IPS DF 4.7 (cell line): ENCODE data around the gene SCGB1C2.
"Not testable (repeated sequence)": the region's sequence is repeated elsewhere in the genome, so short reads cannot be mapped to it uniquely, and the experiment has no call there.

Source experiments
- DNase-seq: peaks from one replicate; pipeline ENCODE4 v3.0.0-alpha.2; 2013; ENCODE audit warnings: low spot score; ENCODE audit errors: extremely low read depth

SCGB1C2 gene

DNA sequence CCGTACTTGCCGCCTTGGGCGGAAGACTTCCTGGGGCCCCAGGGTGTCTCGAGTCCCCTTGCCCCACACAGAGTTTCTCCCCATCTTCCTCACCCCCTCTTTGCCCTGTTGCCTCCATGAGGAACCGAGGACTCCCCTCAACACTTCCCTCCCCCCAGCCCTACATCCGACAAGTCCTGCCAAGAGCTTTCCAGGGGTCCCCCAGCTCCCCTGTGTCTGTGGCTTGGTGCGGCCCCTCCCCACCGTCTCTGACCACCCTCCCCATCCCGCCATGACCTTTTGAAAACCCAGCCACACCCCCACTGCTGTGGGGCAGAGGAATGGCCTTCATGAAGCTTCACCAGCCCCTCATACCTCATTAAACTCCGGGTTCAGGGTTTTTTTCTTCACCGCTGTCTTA is 11.4 kb downstream of the SCGB1C2 start:
- no peak for DNase-seq

DNA sequence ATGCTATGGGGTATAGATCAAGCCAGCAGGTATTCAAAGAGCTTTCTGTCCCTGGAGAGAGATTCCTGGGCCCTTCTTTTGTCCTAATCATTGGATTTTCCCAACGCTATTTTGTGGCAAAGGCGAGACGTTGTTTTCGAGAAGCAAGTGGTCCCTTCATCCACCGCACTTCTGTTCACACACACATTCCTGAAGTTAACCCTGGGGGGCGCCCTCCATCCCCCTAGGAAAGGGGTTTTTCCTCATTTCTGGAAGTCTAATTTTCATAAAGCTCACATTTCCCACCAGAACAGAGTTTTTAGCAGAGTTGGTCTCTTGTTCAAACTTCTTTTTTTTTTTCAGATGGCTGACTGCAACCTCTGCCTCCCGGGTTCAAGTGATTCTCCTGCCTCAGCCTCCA is 11.9 kb downstream of the SCGB1C2 start:
- DNase-seq, result no peak

GRCh38 chr17:149897-150584 is 12.7 kb downstream of the SCGB1C2 start:
- no peak for DNase-seq

- DNase-seq, result no peak
Measured at GRCh38 chr17:151004-151403, 13.6 kb downstream of the SCGB1C2 start.

DNA sequence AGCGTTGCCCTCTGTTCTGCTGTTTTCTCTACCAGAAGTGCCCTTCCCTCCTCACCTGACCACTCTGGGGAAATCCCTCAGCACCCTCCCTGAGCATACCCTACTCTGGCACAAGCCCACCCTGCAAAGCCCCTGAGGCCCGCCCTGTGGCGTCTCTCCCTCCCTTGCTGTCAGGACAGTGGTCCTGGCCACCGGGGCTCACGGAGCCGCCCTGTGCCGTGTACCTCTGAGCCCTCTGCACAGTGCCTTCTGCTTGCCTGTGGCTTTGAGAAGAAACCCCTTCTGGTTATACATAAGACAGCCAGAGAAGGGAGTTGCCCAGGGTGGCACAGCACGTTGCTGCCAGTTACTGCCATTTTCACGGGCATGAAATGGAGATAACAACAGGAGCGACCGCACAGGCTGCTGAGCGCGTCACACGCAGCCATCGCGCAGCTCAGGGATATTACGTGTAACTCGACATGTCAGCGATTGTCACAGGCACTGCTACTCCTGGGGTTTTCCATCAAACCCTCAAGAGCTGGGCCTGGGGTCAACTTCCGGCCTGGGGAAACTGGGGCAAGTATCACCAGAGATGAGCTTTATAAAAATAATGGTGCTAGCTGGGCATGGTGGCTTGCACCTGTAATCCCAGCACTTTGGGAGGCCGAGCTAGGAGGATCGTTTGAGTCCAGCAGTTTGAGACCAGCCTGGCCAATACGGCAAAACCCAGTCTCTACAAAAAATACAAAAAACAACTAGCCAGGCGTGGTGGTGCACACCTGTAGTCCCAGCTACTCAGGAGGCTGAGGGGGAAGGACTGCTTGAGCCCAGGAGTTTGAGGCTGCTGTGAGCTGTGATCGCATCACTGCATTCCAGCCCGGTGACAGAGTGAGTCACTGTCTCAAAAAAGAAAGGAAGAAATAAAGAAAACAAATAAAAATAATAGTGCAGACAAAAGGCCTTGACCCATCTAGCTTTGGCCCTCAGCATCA is 14.8 kb downstream of the SCGB1C2 start:
- DNase-seq, result no peak

DNA sequence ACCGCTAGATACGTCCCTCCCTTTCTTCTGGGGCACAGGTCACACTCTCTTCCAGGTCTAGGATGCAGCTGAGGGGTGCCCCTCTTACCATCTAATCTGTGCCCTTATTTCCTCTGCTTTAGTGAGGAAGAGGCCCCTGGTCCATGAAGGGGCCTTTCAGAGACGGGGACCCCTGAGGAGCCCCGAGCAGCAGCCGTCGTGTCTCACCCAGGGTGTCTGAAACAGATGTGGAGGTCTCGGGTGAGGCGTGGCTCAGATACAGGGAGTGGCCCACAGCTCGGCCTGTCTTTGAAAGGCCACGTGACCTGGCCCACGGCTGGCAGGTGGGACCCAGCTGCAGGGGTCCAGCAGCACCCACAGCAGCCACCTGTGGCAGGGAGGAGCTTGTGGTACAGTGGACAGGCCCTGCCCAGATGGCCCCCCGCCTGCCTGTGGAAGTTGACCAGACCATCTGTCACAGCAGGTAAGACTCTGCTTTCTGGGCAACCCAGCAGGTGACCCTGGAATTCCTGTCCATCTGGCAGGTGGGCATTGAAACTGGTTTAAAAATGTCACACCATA is 15.6 kb downstream of the SCGB1C2 start:
- no peak for DNase-seq

DNA sequence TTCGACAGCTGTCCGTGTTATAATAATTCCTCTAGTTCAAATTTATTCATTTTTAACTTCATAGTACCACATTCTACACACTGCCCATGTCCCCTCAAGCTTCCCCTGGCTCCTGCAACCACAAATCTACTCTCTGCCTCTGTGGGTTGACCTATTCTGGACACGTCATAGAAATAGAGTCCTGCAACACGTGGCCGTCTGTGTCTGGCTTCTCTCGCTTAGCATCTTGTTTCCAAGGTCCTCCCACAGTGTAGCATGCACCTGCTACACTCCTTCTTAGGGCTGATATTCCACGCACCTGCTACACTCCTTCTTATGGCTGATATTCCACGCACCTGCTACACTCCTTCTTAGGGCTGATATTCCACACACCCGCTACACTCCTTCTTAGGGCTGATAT is 16.5 kb downstream of the SCGB1C2 start:
- DNase-seq, result no peak

GRCh38 chr17:155576-155975 is 18.2 kb downstream of the SCGB1C2 start:
- DNase-seq, result no peak

- DNase-seq, result no peak
Measured at GRCh38 chr17:156094-156621, 18.8 kb downstream of the SCGB1C2 start.

GRCh38 chr17:156946-157345 is 19.6 kb downstream of the SCGB1C2 start:
- DNase-seq, result no peak

DNA sequence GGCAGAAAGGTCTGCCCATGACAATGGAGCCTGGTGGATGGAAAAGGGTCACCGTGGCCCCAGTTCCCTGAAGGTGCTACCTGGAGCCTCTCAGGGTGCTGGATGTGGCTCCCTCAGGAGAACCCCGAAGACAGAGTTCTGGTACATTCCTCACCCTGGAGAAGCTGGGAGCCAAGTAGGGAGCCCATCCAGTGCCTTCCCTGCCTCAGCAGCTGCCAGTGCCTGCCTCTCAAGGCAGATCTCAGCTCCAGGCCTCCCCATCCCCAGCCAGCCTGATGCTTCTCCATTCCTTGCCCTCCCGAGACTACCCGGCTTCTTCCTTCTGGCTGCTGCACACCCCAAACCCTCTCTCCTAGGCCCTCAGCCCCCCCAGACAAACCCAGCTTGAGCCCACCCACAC is 20.5 kb downstream of the SCGB1C2 start:
- DNase-seq, result no peak

- no peak for DNase-seq
Measured at GRCh38 chr17:158379-158778, 21.0 kb downstream of the SCGB1C2 start.

DNA sequence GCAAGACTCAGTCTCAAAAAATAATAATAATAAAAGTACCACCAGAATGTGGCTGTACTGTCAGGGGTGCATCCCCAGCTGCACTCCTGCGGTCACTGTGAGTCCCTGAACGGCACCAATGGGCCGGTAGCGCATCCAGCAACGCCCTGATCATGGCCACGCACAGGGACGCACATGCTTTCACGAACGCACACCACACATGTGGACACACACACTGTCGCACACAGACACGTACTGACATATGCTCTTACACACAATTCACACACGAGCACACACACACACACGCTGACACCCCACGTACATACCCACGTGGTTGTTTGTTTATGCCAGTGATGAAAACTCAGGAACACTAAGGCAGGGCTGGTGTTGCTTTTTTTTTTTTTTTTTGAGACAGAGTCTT is 22.2 kb downstream of the SCGB1C2 start:
- no peak for DNase-seq

DNA sequence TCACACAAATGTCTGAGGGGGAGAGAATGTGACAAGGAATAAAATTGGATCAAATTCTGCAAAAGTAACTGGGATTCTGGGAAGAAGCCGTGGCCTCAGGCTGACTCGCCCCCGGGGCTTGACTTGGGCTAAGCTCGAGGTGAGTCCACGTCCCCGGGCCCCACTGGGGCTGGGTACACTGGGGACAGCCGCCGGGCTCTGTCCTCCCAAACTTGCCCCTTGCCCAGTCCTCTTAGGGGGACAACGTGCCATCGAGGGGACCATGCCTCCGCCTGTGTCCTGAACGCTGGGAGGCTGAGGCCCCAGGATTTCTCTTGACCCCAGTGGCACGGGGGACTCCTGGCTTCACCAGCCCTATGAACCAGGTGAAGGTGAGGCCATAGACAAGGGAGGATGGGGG is 23.0 kb downstream of the SCGB1C2 start:
- DNase-seq, result no peak

GRCh38 chr17:161481-161880 is 24.1 kb downstream of the SCGB1C2 start:
- no peak for DNase-seq

DNA sequence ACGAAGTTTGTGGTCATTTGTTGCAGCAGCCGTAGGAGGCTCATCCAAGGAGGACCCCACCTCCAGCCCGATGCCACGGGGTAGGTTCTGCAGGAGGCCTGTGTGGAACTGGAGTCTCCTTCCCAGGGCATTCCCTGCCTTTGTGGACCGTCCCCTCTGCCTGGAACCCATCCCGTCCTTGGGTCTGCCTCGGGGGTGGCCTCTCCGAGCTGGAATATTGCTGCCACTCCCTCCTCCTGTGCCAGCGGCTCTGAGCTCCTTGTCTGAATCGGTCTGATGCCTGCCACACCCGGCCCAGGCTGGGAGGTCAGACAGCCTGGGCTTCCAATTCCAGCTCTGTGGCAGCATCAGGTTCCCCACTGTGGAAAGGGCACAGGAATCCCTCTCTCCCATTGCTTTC is 25.3 kb downstream of the SCGB1C2 start:
- DNase-seq, result no peak

GRCh38 chr17:163514-164098 is 26.2 kb downstream of the SCGB1C2 start:
- DNase-seq, result no peak

- no peak for DNase-seq
Measured at GRCh38 chr17:164303-165235, 27.2 kb downstream of the SCGB1C2 start.

GRCh38 chr17:165939-166338 is 28.6 kb downstream of the SCGB1C2 start:
- DNase-seq, result no peak

GRCh38 chr17:168614-169013 is 31.2 kb downstream of the SCGB1C2 start:
- not testable (repeated sequence) for DNase-seq
